G401 (cell line): ENCODE data around the gene PPM1B. TPM values are rescaled to one million over a fixed set of nuclear protein-coding genes. Genes with fewer than 3 reads are reported as not detected.
"Not testable (repeated sequence)": the region's sequence is repeated elsewhere in the genome, so short reads cannot be mapped to it uniquely, and the experiment has no call there.

Experiments
- DNase-seq: peaks from one replicate; pipeline ENCODE4 v3.0.0-alpha.2; 2015; ENCODE audit warnings: low spot score
- in situ Hi-C: cut with HindIII; loops from 2 replicates; pipeline ENCODE4 v1.10.0; 2016; ENCODE audit warnings: low sequenced_read_pairs, mixed read lengths
- total RNA-seq: library from RNA; depleted of rRNA; stranded (reverse); fragments of >200 nt; shearing (Covaris generic); gene quantifications from 2 replicates; pipeline ENCODE4 v1.2.3, GENCODE V29; 2014

Gene PPM1B
- total RNA-seq, 1 experiment from 2014 or later: 31.9 TPM

GRCh38 chr2:44242904-44243303 is 74.2 kb downstream of the PPM1B start:
- in situ Hi-C loops: no loop called here
- DNase-seq: no peak

GRCh38 chr2:44244135-44244871 is 75.6 kb downstream of the PPM1B start:
- peak; percentile 89 for DNase-seq
- in situ Hi-C loops: no loop called here

GRCh38 chr2:44245083-44245861 is 76.6 kb downstream of the PPM1B start:
- no peak for DNase-seq
- in situ Hi-C loops: no loop called here

- no peak for DNase-seq
- in situ Hi-C loops: no loop called here
These were observed 77.8 kb downstream of the PPM1B start for GRCh38 chr2:44246436-44246835.

- DNase-seq: no peak
- in situ Hi-C loops: no loop called here
These were observed 78.2 kb downstream of the PPM1B start for GRCh38 chr2:44246840-44247369.

GRCh38 chr2:44247924-44248323 is 79.2 kb downstream of the PPM1B start:
- no peak for DNase-seq
- in situ Hi-C loops: no loop called here

GRCh38 chr2:44249269-44249668 is 80.6 kb downstream of the PPM1B start:
- DNase-seq, in situ Hi-C loops: not testable (repeated sequence)

- DNase-seq: no peak
- in situ Hi-C loops: no loop called here
These were observed 81.7 kb downstream of the PPM1B start for GRCh38 chr2:44250376-44250775.

GRCh38 chr2:44254023-44254422 is 85.3 kb downstream of the PPM1B start:
- in situ Hi-C loops: no loop called here
- no peak for DNase-seq

GRCh38 chr2:44255704-44256103 is 87.0 kb downstream of the PPM1B start:
- DNase-seq, in situ Hi-C loops: not testable (repeated sequence)

- in situ Hi-C loops, DNase-seq: not testable (repeated sequence)
These were observed 89.1 kb downstream of the PPM1B start for GRCh38 chr2:44257802-44258201.

GRCh38 chr2:44267269-44267795 is 98.7 kb downstream of the PPM1B start:
- no peak for DNase-seq
- in situ Hi-C loops: no loop called here

- in situ Hi-C loops: no loop called here
- DNase-seq: peak; percentile 16
These were observed 99.3 kb downstream of the PPM1B start for GRCh38 chr2:44267796-44268648.

- DNase-seq: no peak
- in situ Hi-C loops: no loop called here
These were observed 101.2 kb downstream of the PPM1B start for GRCh38 chr2:44269831-44270230.

- DNase-seq: no peak
- in situ Hi-C loops: no loop called here
These were observed 102.6 kb downstream of the PPM1B start for GRCh38 chr2:44271296-44271695.

- in situ Hi-C loops: no loop called here
- DNase-seq: no peak
These were observed 104.4 kb downstream of the PPM1B start for GRCh38 chr2:44273076-44273475.

GRCh38 chr2:44273596-44273995 is 104.9 kb downstream of the PPM1B start:
- in situ Hi-C loops: no loop called here
- DNase-seq: no peak

- no peak for DNase-seq
- in situ Hi-C loops: no loop called here
These were observed 107.2 kb downstream of the PPM1B start for GRCh38 chr2:44275927-44276303.

GRCh38 chr2:44277541-44277940 is 108.9 kb downstream of the PPM1B start:
- in situ Hi-C loops: no loop called here
- no peak for DNase-seq
